Measurements from ENCODE around the gene GYG2.
"Not testable (repeated sequence)": the region's sequence is repeated elsewhere in the genome, so short reads cannot be mapped to it uniquely, and the experiment has no call there.

GRCh38 chrX:2926255-2926654, 97.5 kb downstream of the GYG2 start:
- TF ChIP-seq CTCF (conservative IDR thresholded peaks at IDR 0.05); EZH2 (IDR thresholded peaks at IDR 0.05; ENCODE audit: low read depth): not testable (repeated sequence)

Data from PC-9 (cell line).